HUES6 (cell line): ENCODE results near the gene CNN3.

Source experiments
- H3K27ac ChIP-seq: 2 replicates; pipeline ENCODE4 v1.7.0; 2013; ENCODE audit warnings: low read depth, mild to moderate bottlenecking, low read length, inconsistent platforms
- H3K27me3 ChIP-seq: 2 replicates; pipeline ENCODE4 v1.6.1; 2013; ENCODE audit warnings: low read length; ENCODE audit not compliant: control insufficient read depth, insufficient read depth
- H3K36me3 ChIP-seq: 2 replicates; pipeline ENCODE4 v1.6.1; 2013; ENCODE audit warnings: low read length; ENCODE audit not compliant: control insufficient read depth, insufficient read depth
- H3K4me1 ChIP-seq: 2 replicates; pipeline ENCODE4 v1.6.1; 2013; ENCODE audit warnings: low read length; ENCODE audit not compliant: control insufficient read depth, insufficient read depth
- H3K4me3 ChIP-seq: 2 replicates; pipeline ENCODE4 v1.5.1; 2013; ENCODE audit warnings: low read depth, low read length
- H3K9ac ChIP-seq: one replicate; pipeline ENCODE4 v1.6.1; 2013; ENCODE audit warnings: mild to moderate bottlenecking, low read length
- H3K9me3 ChIP-seq: 2 replicates; pipeline ENCODE4 v1.6.1; 2013; ENCODE audit warnings: low read depth, low read length; ENCODE audit not compliant: control insufficient read depth, insufficient read depth

CNN3 gene

DNA sequence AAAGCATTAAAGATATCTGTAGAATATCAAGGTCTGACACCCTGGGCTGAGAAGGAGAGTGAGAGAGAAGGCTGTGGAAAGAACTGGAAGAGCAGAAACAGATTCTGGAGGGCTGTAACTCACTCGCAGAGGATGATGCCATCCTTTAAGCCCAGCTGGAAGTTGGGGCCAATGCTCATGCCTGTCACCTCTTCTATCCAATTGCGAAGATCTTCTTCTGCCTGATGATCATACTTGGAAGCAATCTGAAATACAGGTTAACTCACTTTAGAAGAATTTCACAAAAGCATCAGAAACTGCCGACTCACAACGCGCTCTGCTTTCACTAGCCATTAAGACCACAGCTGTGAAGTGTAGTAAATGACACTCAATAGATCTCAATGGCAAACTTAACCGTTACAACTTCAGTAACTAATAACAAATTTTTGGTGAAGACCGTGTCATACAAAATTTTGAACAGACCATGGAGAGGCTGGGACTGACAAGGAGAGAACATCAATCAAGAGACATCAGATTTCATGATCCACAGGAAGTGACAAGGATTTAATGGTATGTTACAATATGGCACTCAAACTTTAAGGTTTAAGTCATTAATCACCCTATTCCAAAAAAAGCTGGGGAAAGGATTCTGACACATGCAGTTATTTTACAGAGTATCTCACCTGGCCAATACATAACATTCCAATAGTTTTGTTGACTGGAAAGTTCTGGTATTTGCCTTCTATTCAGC is 23.5 kb downstream of the CNN3 start:
- Histone ChIP-seq H3K36me3 (peaks cover 60% of the 10 kb centered on the region), H3K27ac (no peak overlapping the region), H3K4me1 (peaks cover 13% of the 10 kb centered on the region), H3K9ac (no peak overlapping the region), H3K4me3 (no peak overlapping the region), H3K9me3 (no peaks in the 10 kb centered on the region), H3K27me3 (no peaks in the 10 kb centered on the region)

- H3K27me3 ChIP-seq, result no peaks in the 10 kb centered on the region
- H3K27ac ChIP-seq, result no peak overlapping the region
- no peaks in the 10 kb centered on the region for H3K9me3 ChIP-seq
- no peak overlapping the region for H3K9ac ChIP-seq
- H3K36me3 ChIP-seq, result peaks cover 68% of the 10 kb centered on the region
- peaks cover 8% of the 10 kb centered on the region; the same call in 1 of the 2 replicates for H3K4me1 ChIP-seq
- H3K4me3 ChIP-seq, result no peak overlapping the region
Measured at GRCh38 chr1:94901841-94902240, 25.1 kb downstream of the CNN3 start.

DNA sequence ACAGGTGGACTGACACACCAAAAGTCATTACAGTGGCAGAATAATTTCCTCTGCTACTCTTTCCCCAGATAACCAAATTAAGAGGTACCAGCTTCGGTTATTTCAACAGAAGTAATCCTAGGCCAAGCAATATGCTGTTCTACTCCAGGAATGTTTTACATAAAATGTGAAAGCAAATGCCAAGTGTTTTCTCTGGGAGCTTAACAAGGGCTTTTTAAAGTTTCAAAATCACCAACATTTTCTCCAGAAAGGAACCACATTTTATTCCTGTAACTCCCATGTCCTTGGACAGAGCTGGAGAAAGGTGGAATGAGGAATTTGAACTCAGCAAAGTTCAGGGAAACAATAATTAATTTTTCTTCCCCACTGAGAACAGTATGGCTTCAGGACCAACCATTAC is 27.2 kb downstream of the CNN3 start:
- Histone ChIP-seq H3K27ac (no peak overlapping the region), H3K27me3 (no peaks in the 10 kb centered on the region), H3K36me3 (peaks cover 84% of the 10 kb centered on the region), H3K9ac (no peak overlapping the region), H3K4me1 (peaks cover 2% of the 10 kb centered on the region; the same call in 1 of the 2 replicates), H3K4me3 (no peak overlapping the region), H3K9me3 (no peaks in the 10 kb centered on the region)

- no peaks in the 10 kb centered on the region for H3K27me3 ChIP-seq
- H3K9ac ChIP-seq, result no peak overlapping the region
- H3K9me3 ChIP-seq, result no peaks in the 10 kb centered on the region
- H3K4me3 ChIP-seq, result no peak overlapping the region
- H3K27ac ChIP-seq, result no peak overlapping the region
- peaks cover 84% of the 10 kb centered on the region for H3K36me3 ChIP-seq
- H3K4me1 ChIP-seq, result peaks cover 6% of the 10 kb centered on the region
Measured at GRCh38 chr1:94898491-94899385, 28.2 kb downstream of the CNN3 start.

GRCh38 chr1:94895518-94895917 is 31.4 kb downstream of the CNN3 start:
- Histone ChIP-seq H3K9ac (no peak overlapping the region), H3K4me3 (no peak overlapping the region), H3K9me3 (no peaks in the 10 kb centered on the region), H3K4me1 (peaks cover 6% of the 10 kb centered on the region), H3K27me3 (no peaks in the 10 kb centered on the region), H3K27ac (no peak overlapping the region), H3K36me3 (peaks cover 60% of the 10 kb centered on the region)

DNA sequence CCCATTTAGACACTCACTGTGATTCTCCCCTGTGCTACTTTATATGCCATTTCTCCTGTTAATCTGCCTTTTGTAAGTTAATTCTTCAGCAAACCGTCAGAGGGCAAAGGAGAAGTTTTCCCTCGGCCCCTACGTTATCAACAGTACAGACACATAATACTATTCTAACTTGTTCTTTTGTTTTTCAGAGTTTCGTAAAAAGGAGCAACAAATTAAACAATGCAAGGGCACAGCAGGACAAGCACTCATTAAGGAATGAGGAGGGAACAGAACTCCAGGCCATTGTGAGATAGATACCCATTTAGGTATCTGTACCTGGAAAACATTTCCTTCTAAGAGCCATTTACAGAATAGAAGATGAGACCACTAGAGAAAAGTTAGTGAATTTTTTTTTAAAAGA is 32.3 kb downstream of the CNN3 start:
- Histone ChIP-seq H3K36me3 (peaks cover 52% of the 10 kb centered on the region), H3K9ac (no peak overlapping the region), H3K27ac (no peak overlapping the region)

GRCh38 chr1:94892604-94893254 is 34.2 kb downstream of the CNN3 start:
- H3K27me3 ChIP-seq, result no peaks in the 10 kb centered on the region
- H3K9me3 ChIP-seq, result no peaks in the 10 kb centered on the region
- H3K4me3 ChIP-seq, result no peak overlapping the region
- H3K4me1 ChIP-seq, result peaks cover 16% of the 10 kb centered on the region
- peaks cover 33% of the 10 kb centered on the region for H3K36me3 ChIP-seq
- H3K9ac ChIP-seq, result no peak overlapping the region
- H3K27ac ChIP-seq, result no peak overlapping the region

More for the DNA sequence above, 32.3 kb downstream of the CNN3 start:
- Histone ChIP-seq H3K4me1 (peaks cover 6% of the 10 kb centered on the region), H3K9me3 (no peaks in the 10 kb centered on the region), H3K4me3 (no peak overlapping the region), H3K27me3 (no peaks in the 10 kb centered on the region)

- Histone ChIP-seq H3K9me3 (no peaks in the 10 kb centered on the region), H3K36me3 (peaks cover 5% of the 10 kb centered on the region), H3K9ac (no peak overlapping the region), H3K27me3 (no peaks in the 10 kb centered on the region), H3K27ac (no peak overlapping the region), H3K4me3 (no peak overlapping the region), H3K4me1 (peaks cover 37% of the 10 kb centered on the region)
Measured at GRCh38 chr1:94888201-94888600, 38.7 kb downstream of the CNN3 start.

- no peaks in the 10 kb centered on the region for H3K9me3 ChIP-seq
- H3K4me3 ChIP-seq, result no peak overlapping the region
- peaks cover 4% of the 10 kb centered on the region for H3K36me3 ChIP-seq
- no peak overlapping the region for H3K9ac ChIP-seq
- H3K27me3 ChIP-seq, result no peaks in the 10 kb centered on the region
- no peak overlapping the region for H3K27ac ChIP-seq
- peaks cover 37% of the 10 kb centered on the region for H3K4me1 ChIP-seq
Measured at GRCh38 chr1:94887603-94888171, 39.2 kb downstream of the CNN3 start.

DNA sequence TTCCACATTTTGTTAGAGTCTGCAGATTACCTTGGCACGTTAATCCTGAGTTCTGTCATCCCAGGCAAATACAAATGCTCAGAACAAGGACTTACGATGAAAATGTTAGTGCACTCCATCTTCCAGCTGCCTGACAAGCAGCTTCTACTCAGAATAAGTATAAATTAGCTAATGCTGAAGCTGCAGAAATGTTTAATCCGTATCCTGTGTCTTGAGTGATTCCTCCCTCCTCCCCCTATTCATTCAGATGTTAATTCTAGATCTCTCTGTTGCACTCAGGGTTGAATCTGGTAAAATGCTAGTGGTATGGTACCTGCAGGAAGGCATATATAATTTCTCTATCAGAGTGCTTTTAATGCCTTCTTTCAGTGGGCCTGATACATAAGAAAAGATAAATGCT is 39.8 kb downstream of the CNN3 start:
- H3K27me3 ChIP-seq, result no peaks in the 10 kb centered on the region
- H3K27ac ChIP-seq, result no peak overlapping the region
- no peaks in the 10 kb centered on the region; the same call in 1 of the 2 replicates for H3K36me3 ChIP-seq
- no peaks in the 10 kb centered on the region for H3K9me3 ChIP-seq
- no peak overlapping the region for H3K9ac ChIP-seq
- no peak overlapping the region for H3K4me3 ChIP-seq
- H3K4me1 ChIP-seq, result peaks cover 37% of the 10 kb centered on the region
